Uterus (tissue), 2 donors: ENCODE measurements around the gene TTI1.

ENCODE experiments used
- CTCF ChIP-seq, 4 experiments: fragments of 200-600 bp in 2 of 4; fragments of 450-650 bp in 2 of 4; sonication (generic) in 2 of 4; IDR thresholded peaks; one replicate each; pipeline ENCODE4 v1.5.1; 2016 to 2019; ENCODE audit warnings: antibody characterized with exemption in 4 of 4, mild to moderate bottlenecking in 2 of 4, moderate library complexity in 1 of 4
- POLR2A ChIP-seq, 2 donors: fragments of 450-650 bp; IDR thresholded peaks; one replicate each; pipeline ENCODE4 v1.6.1; 2016; ENCODE audit warnings: antibody characterized with exemption in 2 of 2, mild to moderate bottlenecking in 1 of 2, moderate library complexity in 1 of 2

GRCh38 chr20:37933786-37934633 is 99.2 kb downstream of the TTI1 start:
- TF ChIP-seq CTCF (IDR thresholded peaks at IDR 0.05): no peak
- TF ChIP-seq POLR2A (IDR thresholded peaks at IDR 0.05): no peak
